Prostate gland (tissue), 2 donors: ENCODE measurements around the gene TRPM6.
A peak's percentile ranks its signal among the peaks of the same experiment; 100 is the strongest.

Source experiments
- CTCF ChIP-seq, 4 experiments: fragments of 200-600 bp in 2 of 4; fragments of 450-650 bp in 2 of 4; sonication (generic) in 2 of 4; IDR thresholded peaks; 1 replicate in 3 of 4; 2 replicates in 1 of 4; pipeline ENCODE4 v1.5.1; 2016 to 2019; ENCODE audit warnings: antibody characterized with exemption in 4 of 4, mild to moderate bottlenecking in 2 of 4, moderate library complexity in 2 of 4
- POLR2A ChIP-seq: fragments of 450-650 bp; IDR thresholded peaks from one replicate; pipeline ENCODE4 v1.6.1; 2016; ENCODE audit warnings: antibody characterized with exemption, mild to moderate bottlenecking

DNA sequence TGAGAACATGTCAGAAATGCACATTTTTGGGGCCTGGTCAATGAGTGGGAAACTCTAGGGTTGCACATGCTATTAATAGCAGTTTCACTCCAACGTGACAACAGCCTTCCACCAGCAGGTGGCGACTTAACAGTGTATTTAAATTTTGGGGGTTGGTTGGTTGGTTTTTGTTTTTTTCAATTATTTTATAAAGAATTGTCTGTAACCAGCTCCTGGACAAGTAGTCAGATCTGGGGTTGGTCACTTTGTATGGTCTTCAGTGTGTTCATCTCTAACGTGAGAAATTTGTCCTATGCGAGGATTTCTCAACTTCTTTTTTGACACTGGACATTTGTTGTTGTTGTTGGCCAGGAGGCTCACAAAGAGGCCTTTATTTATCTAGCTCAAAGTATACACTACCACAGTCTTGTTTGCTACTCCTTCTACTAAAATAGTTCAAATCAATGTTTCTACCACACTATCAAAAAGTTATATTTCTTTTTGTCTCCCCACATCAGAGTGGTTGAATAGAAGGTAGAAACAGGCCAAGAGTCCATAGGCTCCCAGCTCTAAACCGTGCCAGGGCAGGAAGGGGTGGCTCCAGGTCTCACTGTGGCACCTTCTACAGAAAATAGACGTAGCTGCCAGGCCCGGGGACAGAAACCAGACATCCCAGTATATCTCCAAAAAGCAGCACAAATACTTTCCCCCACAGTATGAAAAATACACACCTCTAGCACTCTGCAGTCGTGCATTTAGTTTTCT is 110.4 kb downstream of the TRPM6 start:
- peak; percentile 42 to 81 (median 75) for TF ChIP-seq CTCF (IDR thresholded peaks at IDR 0.05)
- TF ChIP-seq POLR2A, result no peak
